Pancreas (tissue), 10 donors: ENCODE results near the gene AIG1. TPM values are rescaled to one million over a fixed set of nuclear protein-coding genes. Genes with fewer than 3 reads are reported as not detected.

Experiments used
- ATAC-seq, 4 donors: fragments of 200-7000 bp; cut with Tn5 transposase; one replicate each; pipeline versions ENCODE4 v1.8.0 to v1.9.1; 2020; ENCODE audit warnings: mild to moderate bottlenecking in 4 of 4, moderate library complexity in 4 of 4
- DNase-seq, 6 donors: peaks; one replicate each; pipeline ENCODE4 v3.0.0-alpha.2; 2020
- FAIRE-seq: peaks from 2 replicates; lab custom pipeline; 2012; peaks lifted over from hg19 to GRCh38; lab: Jason Lieb, UNC
- H3K27ac ChIP-seq, 4 donors: fragments of 200-600 bp; sonication (generic); 1 replicate in 3 of 4; 2 replicates in 1 of 4; pipeline versions ENCODE4 v1.5.0 to v1.8.0; 2020
- H3K27me3 ChIP-seq, 4 donors: fragments of 200-600 bp; one replicate each; pipeline ENCODE4 v1.8.0; 2021
- H3K36me3 ChIP-seq, 3 donors: fragments of 200-600 bp; sonication (generic) in 1 of 3; one replicate each; pipeline versions ENCODE4 v1.5.0 to v1.8.0; 2020 to 2021
- H3K4me1 ChIP-seq, 3 donors: fragments of 200-600 bp; one replicate each; pipeline ENCODE4 v1.8.0; 2021
- H3K4me3 ChIP-seq, 4 donors: fragments of 200-600 bp; sonication (generic) in 2 of 4; one replicate each; pipeline versions ENCODE4 v1.5.0 to v1.8.0; 2020 to 2021
- H3K9me3 ChIP-seq, 4 donors: fragments of 200-600 bp; one replicate each; pipeline ENCODE4 v1.8.0; 2021
- CTCF ChIP-seq, 4 donors: fragments of 200-600 bp; sonication (generic) in 3 of 4; IDR thresholded peaks; one replicate each; pipeline versions ENCODE4 v1.5.0 to v1.8.0; 2021; ENCODE audit warnings: antibody characterized with exemption in 4 of 4
- WGBS, 2 donors: extraction: QIAGEN DNeasy Blood & Tissue Kit; methylation state at CpG; one replicate each; pipeline ENCODE4 v1.1.7; 2013; 5-methylcytosine and 5-hydroxymethylcytosine counted together
- intact Hi-C, 3 donors: fragments of 100-400 bp; cut with DNase I; formaldehyde crosslinking; loops; one replicate each; pipeline versions ENCODE4 v1.11.1 to v1.14.2; 2022
- polyA plus RNA-seq, 2 donors: library from polyadenylated mRNA; stranded (reverse); fragments of 200-250 nt; gene quantifications; one replicate each; pipeline ENCODE4 v1.2.3, GENCODE V29; 2013
- total RNA-seq, 6 donors: library from RNA; stranded (reverse); fragmentation: NEBNext Ultra II Directional in 4 of 6; extraction: Animal tissue kit (Norgen Biotek cat#: 25700) in 4 of 6; gene quantifications; one replicate each; pipeline versions ENCODE4 v1.2.1 to v1.2.4, GENCODE V29; 2021 to 2023
- donor health status: healthy with polysubstance abuse.
- donor health status: DM: no; HTN: no; CAD: no; lungs with moderate emphysema.
- donor health status: DM: no; HTN: no; CAD: no.
- donor health status: control.
- donor health status: control.
- donor health status: Bipolar disorder and iron deficiency.
- donor health status: DM: yes; HTN: yes; CAD: no.
- donor health status: DM: no; HTN: no; CAD: no.
- donor health status: DM: no; HTN: no; CAD: no.
- donor health status: DM: yes; HTN: yes; CAD: no.

AIG1 gene
- total and polyA plus RNA-seq, 8 donors: 8.7 to 28.9 (median 14.9) TPM

- no peak for FAIRE-seq
- Histone ChIP-seq H3K27me3 (no peaks in the 10 kb centered on the region), H3K4me3 (no peak overlapping the region), H3K27ac (no peak overlapping the region), H3K4me1 (no peaks in the 10 kb centered on the region), H3K36me3 (no peaks in the 10 kb centered on the region), H3K9me3 (no peaks in the 10 kb centered on the region)
- intact Hi-C loops: no loop called here
- DNase-seq: peak in 1 of 6 donors; percentile 43
- ATAC-seq: no peak
- TF ChIP-seq CTCF (IDR thresholded peaks at IDR 0.05): no peak
- WGBS, 2 donors: 69 to 77% methylated on average over 10 of the region's 10 CpGs
Measured at GRCh38 chr6:143049611-143050010, 11.1 kb upstream of the AIG1 start.

GRCh38 chr6:143050509-143050908 is 10.2 kb upstream of the AIG1 start:
- H3K4me1 ChIP-seq: no peaks in the 10 kb centered on the region
- H3K36me3 ChIP-seq: no peaks in the 10 kb centered on the region
- no peak overlapping the region for H3K4me3 ChIP-seq
- no peaks in the 10 kb centered on the region for H3K9me3 ChIP-seq
- no peak for ATAC-seq
- TF ChIP-seq CTCF (IDR thresholded peaks at IDR 0.05): no peak
- intact Hi-C loops: no loop called here
- WGBS, 2 donors: 78 to 88% methylated on average over 2 of the region's 2 CpGs
- H3K27ac ChIP-seq: no peak overlapping the region
- H3K27me3 ChIP-seq: no peaks in the 10 kb centered on the region
- FAIRE-seq: no peak
- no peak for DNase-seq

GRCh38 chr6:143052282-143052681 is 8.4 kb upstream of the AIG1 start:
- Histone ChIP-seq H3K4me1 (no peaks in the 10 kb centered on the region), H3K27me3 (no peaks in the 10 kb centered on the region), H3K9me3 (no peaks in the 10 kb centered on the region), H3K27ac (no peak overlapping the region), H3K4me3 (no peak overlapping the region), H3K36me3 (no peaks in the 10 kb centered on the region)
- intact Hi-C loops: no loop called here
- WGBS, 2 donors: 69 to 81% methylated on average over 5 of the region's 5 CpGs
- FAIRE-seq (no peak), ATAC-seq (no peak), DNase-seq (no peak)
- no peak for TF ChIP-seq CTCF (IDR thresholded peaks at IDR 0.05)

- ATAC-seq (no peak), FAIRE-seq (no peak), DNase-seq (no peak)
- H3K27ac ChIP-seq: no peak overlapping the region
- no peaks in the 10 kb centered on the region for H3K27me3 ChIP-seq
- TF ChIP-seq CTCF (IDR thresholded peaks at IDR 0.05): no peak
- H3K4me3 ChIP-seq: no peak overlapping the region
- WGBS, 2 donors: 85 to 88% methylated on average over 3 of the region's 3 CpGs
- intact Hi-C loops: no loop called here
- no peaks in the 10 kb centered on the region for H3K4me1 ChIP-seq
- H3K36me3 ChIP-seq: no peaks in the 10 kb centered on the region
- H3K9me3 ChIP-seq: no peaks in the 10 kb centered on the region
Measured at GRCh38 chr6:143053856-143054255, 6.8 kb upstream of the AIG1 start.

GRCh38 chr6:143054329-143054728 is 6.4 kb upstream of the AIG1 start:
- WGBS, 2 donors: 75 to 90% methylated on average over 2 of the region's 2 CpGs
- Histone ChIP-seq H3K4me1 (peaks cover 0 to 1% (median 0%) of the 10 kb centered on the region in 3 donors), H3K27ac (no peak overlapping the region), H3K4me3 (no peak overlapping the region), H3K36me3 (no peaks in the 10 kb centered on the region), H3K27me3 (no peaks in the 10 kb centered on the region), H3K9me3 (no peaks in the 10 kb centered on the region)
- ATAC-seq (no peak), FAIRE-seq (no peak), DNase-seq (no peak)
- intact Hi-C loops: no loop called here
- no peak for TF ChIP-seq CTCF (IDR thresholded peaks at IDR 0.05)
